Germinal center (tissue), 1 donor: ENCODE results near the gene MUC4.
"Not testable (repeated sequence)": the region's sequence is repeated elsewhere in the genome, so short reads cannot be mapped to it uniquely, and the experiment has no call there.

ENCODE experiments used
- DNase-seq: peaks from one replicate; pipeline ENCODE4 v3.0.0; 2012; ENCODE audit warnings: mixed read lengths, low spot score

The MUC4 gene

GRCh38 chr3:195788711-195789581 lies 22.8 kb downstream of the MUC4 start:
- no peak for DNase-seq

- DNase-seq, result not testable (repeated sequence)
Observed at GRCh38 chr3:195785781-195786405, 25.8 kb downstream of the MUC4 start.

GRCh38 chr3:195784031-195784430 lies 27.7 kb downstream of the MUC4 start:
- DNase-seq, result not testable (repeated sequence)

DNA sequence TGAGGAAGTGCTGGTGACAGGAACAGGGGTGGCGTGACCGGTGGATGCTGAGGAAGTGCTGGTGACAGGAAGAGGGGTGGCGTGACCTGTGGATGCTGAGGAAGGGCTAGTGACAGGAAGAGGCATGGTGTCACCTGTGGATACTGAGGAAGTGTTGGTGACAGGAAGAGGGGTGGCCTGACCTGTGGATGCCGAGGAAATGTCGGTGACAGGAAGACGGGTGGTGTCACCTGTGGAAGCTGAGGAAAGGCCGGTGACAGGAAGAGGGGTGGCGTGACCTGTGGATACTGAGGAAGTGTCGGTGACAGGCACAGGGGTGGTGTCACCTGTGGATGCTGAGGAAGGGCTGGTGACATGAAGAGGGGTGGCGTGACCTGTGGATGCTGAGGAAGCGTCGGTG lies 30.5 kb downstream of the MUC4 start:
- not testable (repeated sequence) for DNase-seq

GRCh38 chr3:195777975-195778374 lies 33.8 kb downstream of the MUC4 start:
- no peak for DNase-seq

DNA sequence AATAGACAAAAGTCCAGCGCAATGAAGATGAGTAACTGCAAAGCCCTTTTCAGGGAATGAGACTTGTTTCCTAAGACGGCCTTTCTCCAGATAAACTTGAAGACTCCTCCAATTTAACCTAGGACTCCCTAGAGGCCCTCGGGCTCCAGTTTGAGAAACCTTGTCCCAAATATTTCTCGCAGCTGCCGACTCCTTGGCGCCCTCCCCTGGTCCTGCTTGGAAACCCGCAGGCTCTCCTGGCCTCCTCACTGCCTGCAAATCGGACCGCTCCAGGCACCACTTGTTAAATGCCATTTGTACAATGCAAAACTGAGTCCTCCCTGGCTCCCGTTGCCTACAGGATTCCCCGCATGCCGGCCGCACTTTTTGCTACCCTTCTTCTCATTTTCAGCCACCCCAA lies 36.8 kb downstream of the MUC4 start:
- DNase-seq, result no peak

DNA sequence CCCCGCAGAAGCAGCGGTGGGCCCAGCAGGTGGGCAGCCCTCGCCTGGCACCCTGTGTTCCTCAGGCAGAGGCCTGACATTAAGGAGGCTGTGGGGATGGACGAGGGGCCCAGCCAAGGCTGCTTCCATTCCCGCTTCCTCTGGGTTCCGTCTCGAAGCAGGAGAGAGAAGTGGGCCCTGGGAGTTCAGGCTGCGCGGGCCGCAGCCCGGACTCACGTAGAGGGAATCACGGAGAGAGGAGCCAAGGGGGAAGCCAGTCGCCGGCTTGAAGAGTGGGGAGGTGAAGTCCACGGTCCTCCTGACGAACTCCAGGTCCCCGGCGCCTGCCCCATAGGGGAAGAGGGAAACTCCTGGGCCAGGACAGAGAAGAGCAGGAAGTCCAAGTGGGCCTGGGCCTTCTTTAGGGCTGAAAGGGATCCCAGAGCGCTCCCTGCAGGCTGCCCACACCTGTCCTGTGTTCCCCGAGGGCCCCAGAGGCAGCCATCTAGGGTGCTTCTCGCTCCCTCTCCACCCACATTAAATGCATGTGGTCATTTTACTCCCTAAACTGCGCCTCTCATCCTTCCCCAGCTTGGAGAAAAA lies 37.7 kb downstream of the MUC4 start:
- no peak for DNase-seq

GRCh38 chr3:195771646-195772300 lies 40.0 kb downstream of the MUC4 start:
- no peak for DNase-seq

DNA sequence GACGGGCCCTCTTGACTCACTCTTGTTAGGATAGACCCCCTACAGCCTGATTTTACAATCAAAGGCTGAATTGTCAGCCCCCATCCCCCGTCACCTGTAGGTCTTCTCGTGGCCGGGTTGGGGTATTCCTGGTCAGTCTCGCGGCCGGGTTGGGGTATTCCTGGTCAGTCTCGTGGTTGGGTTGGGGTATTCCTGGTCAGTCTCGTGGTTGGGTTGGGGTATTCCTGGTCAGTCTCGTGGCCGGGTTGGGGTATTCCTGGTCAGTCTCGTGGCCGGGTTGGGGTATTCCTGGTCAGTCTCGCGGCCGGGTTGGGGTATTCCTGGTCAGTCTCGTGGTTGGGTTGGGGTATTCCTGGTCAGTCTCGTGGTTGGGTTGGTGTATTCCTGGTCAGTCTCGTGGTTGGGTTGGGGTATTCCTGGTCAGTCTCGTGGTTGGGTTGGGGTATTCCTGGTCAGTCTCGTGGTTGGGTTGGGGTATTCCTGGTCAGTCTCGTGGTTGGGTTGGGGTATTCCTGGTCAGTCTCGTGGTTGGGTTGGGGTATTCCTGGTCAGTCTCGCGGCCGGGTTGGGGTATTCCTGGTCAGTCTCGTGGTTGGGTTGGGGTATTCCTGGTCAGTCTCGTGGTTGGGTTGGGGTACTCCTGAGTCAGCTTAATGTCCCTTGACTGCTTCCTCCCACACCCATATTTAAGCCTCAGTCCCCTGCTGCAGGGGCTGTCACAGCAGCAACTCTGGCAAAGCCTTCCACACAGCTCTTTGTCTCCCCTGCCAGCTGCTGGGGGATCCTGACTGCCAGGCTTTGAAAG lies 40.7 kb downstream of the MUC4 start:
- DNase-seq, result not testable (repeated sequence)

GRCh38 chr3:195770081-195770840 lies 41.5 kb downstream of the MUC4 start:
- no peak for DNase-seq

- no peak for DNase-seq
Observed at GRCh38 chr3:195769551-195769950, 42.2 kb downstream of the MUC4 start.

- no peak for DNase-seq
Observed at GRCh38 chr3:195768831-195769303, 42.9 kb downstream of the MUC4 start.

GRCh38 chr3:195768414-195768813 lies 43.3 kb downstream of the MUC4 start:
- DNase-seq, result no peak

GRCh38 chr3:195767792-195768191 lies 43.9 kb downstream of the MUC4 start:
- DNase-seq, result no peak

- no peak for DNase-seq
Observed at GRCh38 chr3:195766671-195767070, 45.1 kb downstream of the MUC4 start.

- no peak for DNase-seq
Observed at GRCh38 chr3:195764961-195765706, 46.6 kb downstream of the MUC4 start.

GRCh38 chr3:195763843-195764825 lies 47.6 kb downstream of the MUC4 start:
- no peak for DNase-seq

DNA sequence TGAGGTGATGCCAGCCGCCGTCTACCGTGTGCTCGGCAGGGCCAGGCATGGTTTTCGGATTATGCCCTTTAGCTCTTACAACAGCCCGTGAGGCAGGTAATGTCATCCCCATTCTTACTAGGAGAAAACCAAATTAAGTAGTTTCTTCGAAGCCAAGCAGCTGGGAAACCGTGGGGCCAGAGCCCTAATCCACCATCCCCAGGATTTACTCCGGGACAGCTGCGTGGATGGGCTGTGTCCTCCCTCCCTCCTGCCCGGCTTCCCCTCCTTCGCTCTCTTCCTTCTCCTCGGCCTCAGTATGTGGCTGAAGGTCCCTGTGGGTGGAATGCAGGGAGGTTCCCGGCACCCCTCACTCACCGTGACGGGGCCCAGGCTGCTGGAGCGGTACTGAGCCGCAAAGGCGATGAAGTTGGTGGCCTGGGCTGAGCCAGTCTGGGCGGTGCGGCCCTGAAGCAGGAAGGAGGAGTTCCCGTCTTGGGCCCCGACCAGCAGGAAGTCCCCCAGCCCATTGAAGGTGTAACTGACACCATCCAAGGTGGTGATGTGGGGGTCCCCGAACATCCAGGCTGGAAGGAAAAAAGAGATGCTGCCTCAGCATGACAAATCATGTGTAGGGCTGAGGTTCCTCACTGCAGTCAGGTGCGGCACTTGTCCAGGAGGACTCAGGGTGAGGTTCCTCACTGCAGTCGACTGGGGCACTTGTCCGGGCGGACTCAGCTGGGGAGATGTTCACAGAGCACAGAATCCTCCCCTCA lies 48.5 kb downstream of the MUC4 start:
- DNase-seq, result no peak
